ENCODE measurements around the gene SHF. TPM values are rescaled to one million over a fixed set of nuclear protein-coding genes. Genes with fewer than 3 reads are reported as not detected.

SHF gene
- total RNA-seq, 1 donor from 2014 or later = 34.6 TPM

GRCh38 chr15:45221053-45221599 lies 33.4 kb upstream of the SHF start:
- H3K9me3 Mint-ChIP-seq = no peaks in the 10 kb centered on the region
- H3K36me3 Mint-ChIP-seq = no peaks in the 10 kb centered on the region
- H3K4me3 Mint-ChIP-seq = no peak overlapping the region
- H3K27me3 Mint-ChIP-seq (ENCODE audit: low read depth) = peaks cover 51% of the 10 kb centered on the region
- DNase-seq (ENCODE audit: low spot score in 2 of 2, unreplicated experiment in 2 of 2) = no peak
- no peaks in the 10 kb centered on the region for H3K4me1 Mint-ChIP-seq
- TF ChIP-seq CTCF (IDR thresholded peaks at IDR 0.05; ENCODE audit: unreplicated experiment) = no peak
- H3K27ac Mint-ChIP-seq = no peak overlapping the region

- no peaks in the 10 kb centered on the region for H3K9me3 Mint-ChIP-seq
- H3K36me3 Mint-ChIP-seq = no peaks in the 10 kb centered on the region
- no peak overlapping the region for H3K4me3 Mint-ChIP-seq
- H3K4me1 Mint-ChIP-seq = no peaks in the 10 kb centered on the region
- no peak for DNase-seq (ENCODE audit: low spot score in 2 of 2, unreplicated experiment in 2 of 2)
- TF ChIP-seq CTCF (IDR thresholded peaks at IDR 0.05; ENCODE audit: unreplicated experiment) = no peak
- peaks cover 15% of the 10 kb centered on the region for H3K27me3 Mint-ChIP-seq (ENCODE audit: low read depth)
- H3K27ac Mint-ChIP-seq = no peak overlapping the region
Observed at GRCh38 chr15:45212493-45212892, 24.7 kb upstream of the SHF start.

GRCh38 chr15:45205192-45205591 lies 17.4 kb upstream of the SHF start:
- Mint-ChIP-seq H3K9me3 (no peaks in the 10 kb centered on the region), H3K27me3 (ENCODE audit: low read depth) (peaks cover 17% of the 10 kb centered on the region), H3K4me1 (peaks cover 5% of the 10 kb centered on the region), H3K27ac (no peak overlapping the region), H3K36me3 (no peaks in the 10 kb centered on the region), H3K4me3 (no peak overlapping the region)
- peak in 1 of 2 experiments; percentile 58 for DNase-seq (ENCODE audit: low spot score in 2 of 2, unreplicated experiment in 2 of 2)
- peak; percentile 52 for TF ChIP-seq CTCF (IDR thresholded peaks at IDR 0.05; ENCODE audit: unreplicated experiment)

GRCh38 chr15:45203182-45203581 lies 15.4 kb upstream of the SHF start:
- H3K27me3 Mint-ChIP-seq (ENCODE audit: low read depth) = peaks cover 18% of the 10 kb centered on the region
- no peaks in the 10 kb centered on the region for H3K9me3 Mint-ChIP-seq
- H3K36me3 Mint-ChIP-seq = no peaks in the 10 kb centered on the region
- H3K4me3 Mint-ChIP-seq = no peak overlapping the region
- TF ChIP-seq CTCF (IDR thresholded peaks at IDR 0.05; ENCODE audit: unreplicated experiment) = no peak
- H3K4me1 Mint-ChIP-seq = peaks cover 8% of the 10 kb centered on the region
- no peak overlapping the region for H3K27ac Mint-ChIP-seq
- DNase-seq (ENCODE audit: low spot score in 2 of 2, unreplicated experiment in 2 of 2) = no peak

GRCh38 chr15:45201869-45202268 lies 14.1 kb upstream of the SHF start:
- H3K9me3 Mint-ChIP-seq = no peaks in the 10 kb centered on the region
- peaks cover 12% of the 10 kb centered on the region for H3K4me1 Mint-ChIP-seq
- peaks cover 7% of the 10 kb centered on the region for H3K27me3 Mint-ChIP-seq (ENCODE audit: low read depth)
- TF ChIP-seq CTCF (IDR thresholded peaks at IDR 0.05; ENCODE audit: unreplicated experiment) = no peak
- DNase-seq (ENCODE audit: low spot score in 2 of 2, unreplicated experiment in 2 of 2) = no peak
- H3K4me3 Mint-ChIP-seq = no peak overlapping the region
- no peak overlapping the region for H3K27ac Mint-ChIP-seq
- H3K36me3 Mint-ChIP-seq = no peaks in the 10 kb centered on the region

- no peak for TF ChIP-seq CTCF (IDR thresholded peaks at IDR 0.05; ENCODE audit: unreplicated experiment)
- Mint-ChIP-seq H3K36me3 (no peaks in the 10 kb centered on the region), H3K4me1 (peaks cover 12% of the 10 kb centered on the region), H3K27ac (no peak overlapping the region), H3K4me3 (no peak overlapping the region), H3K27me3 (ENCODE audit: low read depth) (peaks cover 4% of the 10 kb centered on the region), H3K9me3 (no peaks in the 10 kb centered on the region)
- DNase-seq (ENCODE audit: low spot score in 2 of 2, unreplicated experiment in 2 of 2) = no peak
Observed at GRCh38 chr15:45201557-45201859, 13.7 kb upstream of the SHF start.
